GDM1 (cell line): ENCODE results near the gene EIF4E.
"Not testable (repeated sequence)": the region's sequence is repeated elsewhere in the genome, so short reads cannot be mapped to it uniquely, and the experiment has no call there.

ENCODE experiments used
- DNase-seq: peaks from one replicate; lab custom pipeline; 2025; lab: John Stamatoyannopoulos, UW

EIF4E gene, protein sequence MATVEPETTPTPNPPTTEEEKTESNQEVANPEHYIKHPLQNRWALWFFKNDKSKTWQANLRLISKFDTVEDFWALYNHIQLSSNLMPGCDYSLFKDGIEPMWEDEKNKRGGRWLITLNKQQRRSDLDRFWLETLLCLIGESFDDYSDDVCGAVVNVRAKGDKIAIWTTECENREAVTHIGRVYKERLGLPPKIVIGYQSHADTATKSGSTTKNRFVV

DNA sequence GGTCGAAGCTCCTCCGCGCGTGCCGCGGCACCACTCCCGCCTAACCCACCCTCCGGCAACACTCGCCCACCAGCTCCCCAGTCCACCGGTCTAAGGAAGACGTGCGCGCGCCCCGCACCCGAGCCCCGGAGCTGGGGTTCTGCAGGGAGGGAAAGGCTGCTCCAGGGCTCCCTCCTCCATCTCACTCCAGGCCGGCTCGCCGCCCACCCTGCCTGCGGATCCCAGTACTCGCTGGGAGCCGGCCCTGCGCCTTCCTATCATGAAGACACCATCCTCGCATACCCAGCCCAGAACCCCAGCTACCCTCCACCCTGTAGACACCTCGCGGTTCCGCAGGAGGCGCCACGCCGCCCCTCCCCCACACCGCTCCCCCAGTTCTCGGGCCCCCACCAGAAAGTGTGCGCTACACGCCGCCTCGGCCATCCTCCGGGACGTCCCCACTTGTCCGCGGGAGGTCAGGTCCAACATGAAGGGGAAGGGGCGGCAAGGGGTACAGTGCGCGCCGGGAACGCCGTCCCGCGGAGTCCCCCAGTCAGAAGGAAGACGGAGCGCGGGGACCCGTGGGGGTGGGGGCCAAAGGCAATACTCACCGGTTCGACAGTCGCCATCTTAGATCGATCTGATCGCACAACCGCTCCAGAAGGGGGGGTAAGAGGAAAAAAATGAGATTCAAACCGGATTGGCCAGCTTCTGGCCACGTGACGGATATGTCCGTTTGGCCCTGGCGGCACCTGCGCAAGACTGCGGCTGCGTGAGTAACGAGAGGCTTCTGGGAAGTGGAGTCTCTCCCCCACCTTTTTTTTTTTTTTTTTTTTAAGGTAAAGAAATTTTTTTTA, at the start of gene EIF4E:
EIF4E (minus strand) TSS at position 629 of the 836 bp plus-strand sequence; CDS start at position 608, 21 bp downstream.
- peak; percentile 96 for DNase-seq

DNA sequence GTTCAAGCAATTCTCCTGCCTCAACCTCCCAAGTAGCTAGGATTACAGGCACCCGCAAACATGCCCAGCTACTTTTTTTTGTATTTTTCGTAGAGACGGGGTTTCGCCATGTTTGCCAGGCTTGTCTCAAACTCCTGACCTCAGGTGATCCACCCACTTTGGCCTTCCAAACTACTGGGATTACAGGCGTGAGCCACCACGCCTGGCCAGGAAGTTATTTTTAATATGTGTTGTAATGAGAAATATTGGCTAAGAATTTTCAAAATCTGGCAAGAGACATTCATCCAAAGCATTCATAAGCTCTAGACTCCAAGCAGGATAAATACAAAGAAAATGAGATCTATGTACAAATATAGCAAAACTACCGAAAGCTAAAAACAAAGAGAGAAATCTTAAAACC, 48.6 kb upstream of the EIF4E start:
- no peak for DNase-seq

DNA sequence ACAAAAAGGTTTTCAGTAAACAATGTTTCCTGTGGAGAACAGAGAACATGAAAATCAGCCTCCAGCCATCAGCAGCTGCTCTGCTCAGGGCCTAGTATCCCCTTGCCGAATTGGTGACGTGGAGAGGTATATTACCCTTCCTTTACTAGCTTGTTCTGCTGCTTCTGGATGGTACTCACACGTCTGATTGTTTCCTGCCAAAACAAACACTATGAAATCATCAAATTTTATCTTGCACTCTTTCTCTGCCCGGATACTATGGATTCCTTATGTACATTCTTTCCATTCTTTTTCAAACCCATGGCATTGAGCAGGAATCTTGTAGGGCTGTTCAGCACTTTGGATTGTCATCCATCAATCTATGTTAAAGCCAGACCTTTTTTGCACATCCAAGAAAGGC, 47.8 kb upstream of the EIF4E start:
- DNase-seq = no peak

DNA sequence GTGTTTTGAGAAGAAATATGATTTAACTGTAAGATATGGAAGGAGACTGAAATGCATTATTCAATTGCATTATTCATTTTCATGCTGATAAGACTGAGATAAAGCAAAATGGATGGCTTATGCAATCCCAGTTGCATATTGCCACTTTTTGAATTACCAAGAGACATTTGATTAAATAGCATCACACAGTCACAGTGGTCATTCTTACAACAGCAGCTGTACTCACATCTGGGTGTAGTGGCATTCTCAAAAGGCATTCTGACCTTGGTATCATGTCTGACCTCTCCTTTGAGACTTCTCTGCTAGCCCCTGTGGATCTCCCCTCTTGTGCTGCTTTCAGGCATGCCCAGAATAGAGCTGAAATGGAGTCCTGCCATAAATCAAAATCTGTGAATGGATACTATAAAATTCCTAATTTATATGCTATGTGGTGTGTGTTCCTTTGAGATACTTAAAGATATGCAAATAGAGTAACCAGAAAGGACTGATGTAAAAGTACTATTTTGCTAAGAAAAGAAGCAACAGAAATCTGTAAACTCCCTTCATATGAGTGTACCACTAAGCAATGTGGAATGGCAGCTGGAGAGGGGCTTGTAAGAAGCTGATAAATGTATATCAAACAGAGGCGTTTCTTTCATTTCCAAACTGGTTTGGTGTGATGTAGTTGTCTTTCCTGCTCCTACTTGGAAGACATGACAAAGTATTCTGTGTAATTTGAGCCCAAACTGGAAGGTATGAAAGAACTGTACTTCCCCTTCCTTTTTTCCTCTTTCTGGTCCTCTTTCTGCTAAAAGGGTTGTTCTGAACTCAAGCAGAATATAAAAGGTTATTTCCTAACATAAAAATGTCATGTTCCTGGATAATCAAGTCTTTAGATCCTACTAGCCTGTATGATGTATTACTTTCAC, 41.2 kb upstream of the EIF4E start:
- DNase-seq = no peak

DNA sequence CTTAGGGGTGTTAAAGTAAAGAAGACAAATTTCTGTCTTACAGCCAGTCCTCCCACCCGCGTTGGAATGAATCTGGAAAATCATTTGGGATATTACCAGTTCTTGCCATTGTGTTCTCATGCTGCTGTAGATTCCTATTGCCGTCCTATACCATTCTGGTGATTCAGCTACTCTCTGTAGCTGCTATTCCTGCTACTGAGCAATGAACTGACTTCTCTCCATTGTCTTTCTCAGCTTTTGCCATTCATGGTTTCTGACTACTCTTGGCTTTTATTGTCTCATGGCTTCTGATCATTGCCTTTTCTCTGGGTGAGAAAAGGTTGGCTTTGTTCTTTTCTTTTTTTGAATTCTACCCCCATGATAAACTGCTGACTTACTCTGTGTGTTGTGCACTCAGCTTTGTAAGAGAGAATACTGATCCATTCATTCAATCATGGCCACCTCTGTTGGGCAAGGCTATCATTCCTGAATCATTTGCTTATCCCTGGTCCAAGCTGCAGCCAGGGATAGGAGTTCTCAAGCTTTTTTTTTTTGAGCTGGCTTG, 38.9 kb upstream of the EIF4E start:
- no peak for DNase-seq

DNA sequence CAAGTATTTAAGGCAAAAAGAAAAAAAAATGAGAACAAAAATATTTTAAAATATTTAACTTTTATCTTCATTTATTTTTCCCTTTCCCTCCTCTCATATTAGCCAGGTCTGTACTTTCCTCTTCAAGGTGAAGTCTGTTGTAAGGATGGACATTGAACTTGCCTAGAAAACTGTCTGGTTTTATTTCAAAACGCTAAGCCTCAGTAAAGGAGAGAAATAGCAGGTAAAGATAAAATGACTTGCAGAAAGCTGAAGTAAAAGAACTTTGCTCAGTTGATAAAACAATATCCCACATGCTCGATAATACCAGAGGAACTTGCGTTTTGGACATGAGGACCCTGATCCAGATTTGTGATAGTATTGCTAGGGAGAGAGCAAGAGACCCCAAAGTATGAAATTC, 38.0 kb upstream of the EIF4E start:
- DNase-seq = no peak

DNA sequence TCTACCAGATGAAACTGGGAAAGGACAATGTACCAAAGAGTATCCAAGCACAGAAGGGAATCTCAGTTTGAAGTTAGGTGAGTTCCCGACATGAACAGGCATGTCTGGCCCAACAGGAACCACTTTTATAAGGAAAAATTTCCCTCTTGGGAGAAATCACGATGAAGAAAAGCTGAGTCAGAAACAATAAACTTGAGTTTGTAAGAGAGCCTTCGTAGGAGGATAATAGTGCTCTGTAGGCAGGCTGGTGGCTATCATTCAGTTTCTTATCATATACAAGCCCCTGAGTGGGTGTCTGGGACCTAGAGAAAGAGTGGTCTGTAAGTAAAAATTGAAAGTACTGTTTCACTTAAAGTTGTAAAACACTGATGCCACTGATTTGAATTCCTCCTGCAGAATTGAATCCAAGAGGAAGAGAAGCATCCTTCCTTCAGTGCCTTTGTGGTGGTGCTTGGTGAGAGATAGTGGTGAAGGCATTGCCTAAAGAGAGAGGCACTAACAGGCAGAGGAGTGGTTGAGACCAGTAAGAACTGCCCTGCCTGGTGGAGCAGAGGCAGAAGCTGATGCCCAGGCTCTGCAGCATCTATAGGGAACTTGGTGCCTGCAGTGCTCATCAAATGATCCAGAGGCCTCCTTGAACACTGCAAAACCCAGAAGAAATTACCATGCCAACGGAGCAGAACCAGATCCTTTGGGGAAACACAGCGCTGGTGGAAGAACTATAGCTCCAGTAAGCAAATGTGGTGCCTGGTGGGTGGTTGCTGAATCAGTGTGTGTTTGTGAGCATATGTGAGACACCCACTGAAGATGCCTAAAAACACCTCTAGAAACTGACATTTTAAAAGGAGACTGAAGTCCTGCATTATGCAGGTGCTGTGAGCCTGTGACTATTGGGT, 34.9 kb upstream of the EIF4E start:
- DNase-seq = no peak

DNA sequence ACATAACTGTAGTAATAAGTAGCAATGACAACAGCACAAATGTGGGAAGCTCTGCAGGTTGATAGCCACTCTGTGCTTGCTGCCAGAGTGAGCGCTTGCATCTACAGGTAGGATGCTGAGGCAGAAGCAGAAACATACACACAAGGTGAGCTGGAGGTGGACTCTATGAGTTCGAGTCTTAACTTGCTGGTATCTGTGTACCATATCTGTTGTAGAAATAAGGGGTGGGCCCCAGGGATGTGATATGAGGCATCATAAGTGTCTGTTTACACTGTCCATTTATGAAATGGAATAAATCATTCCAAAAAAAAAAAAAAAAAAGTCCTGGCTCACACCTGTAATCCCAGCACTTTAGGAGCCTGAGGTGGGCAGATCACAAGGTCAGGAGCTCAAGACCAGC, 32.8 kb upstream of the EIF4E start:
- DNase-seq = no peak

DNA sequence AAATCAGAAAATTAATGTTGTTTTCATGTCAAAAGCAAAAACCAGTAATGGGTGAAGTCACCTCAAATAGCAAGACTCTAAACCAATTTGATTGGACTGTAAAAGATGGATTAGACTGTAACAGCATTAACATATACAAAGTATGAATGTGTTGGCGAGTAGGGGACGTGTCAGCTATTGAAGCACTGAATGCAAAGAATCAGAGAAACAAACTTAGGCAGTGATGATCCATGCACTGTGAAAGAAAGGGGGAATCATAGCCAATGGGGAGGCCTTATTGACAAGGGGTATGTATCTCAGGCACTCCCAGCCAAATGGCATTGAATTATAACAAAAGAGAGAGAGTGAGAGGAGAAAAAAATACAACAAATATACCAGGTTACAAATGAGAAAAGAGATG, 30.5 kb upstream of the EIF4E start:
- DNase-seq = no peak

DNA sequence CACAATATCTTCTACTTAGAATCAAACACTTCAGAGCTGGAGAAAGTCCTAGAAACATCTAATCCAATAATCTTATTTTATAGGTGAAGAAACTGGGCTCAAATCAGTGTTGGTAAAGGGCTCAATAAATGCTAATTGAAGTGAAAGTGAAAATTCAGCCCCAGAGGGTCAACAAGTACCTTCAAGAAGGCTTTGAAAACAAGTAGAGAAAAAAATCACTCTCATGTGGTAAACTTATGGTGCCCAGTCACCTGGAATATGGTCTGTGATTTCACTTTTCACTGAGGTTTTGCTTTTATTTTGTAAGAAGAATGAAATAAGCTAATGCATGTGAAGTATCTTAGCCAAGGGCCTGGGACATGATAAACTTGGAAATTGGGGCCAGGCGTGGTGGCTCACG, 29.1 kb upstream of the EIF4E start:
- no peak for DNase-seq

DNA sequence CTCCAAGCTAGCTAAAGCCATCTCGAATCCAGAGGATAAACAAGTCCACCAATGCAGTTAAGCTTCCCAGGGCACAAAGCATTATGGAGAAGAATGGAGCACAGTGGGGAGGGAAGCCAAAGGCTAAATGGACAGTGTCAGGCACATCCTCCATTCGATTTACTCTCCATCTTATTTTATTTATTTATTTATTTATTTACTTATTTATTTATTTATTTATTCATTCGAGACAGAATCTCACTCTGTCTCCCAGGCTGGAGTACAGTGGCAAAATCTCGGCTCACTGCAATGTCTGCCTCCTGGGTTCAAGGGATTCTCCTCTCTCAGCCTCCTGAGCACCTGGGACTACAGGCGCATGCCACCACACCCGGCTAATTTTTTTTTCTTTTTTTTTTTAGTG, 26.3 kb upstream of the EIF4E start:
- no peak for DNase-seq

DNA sequence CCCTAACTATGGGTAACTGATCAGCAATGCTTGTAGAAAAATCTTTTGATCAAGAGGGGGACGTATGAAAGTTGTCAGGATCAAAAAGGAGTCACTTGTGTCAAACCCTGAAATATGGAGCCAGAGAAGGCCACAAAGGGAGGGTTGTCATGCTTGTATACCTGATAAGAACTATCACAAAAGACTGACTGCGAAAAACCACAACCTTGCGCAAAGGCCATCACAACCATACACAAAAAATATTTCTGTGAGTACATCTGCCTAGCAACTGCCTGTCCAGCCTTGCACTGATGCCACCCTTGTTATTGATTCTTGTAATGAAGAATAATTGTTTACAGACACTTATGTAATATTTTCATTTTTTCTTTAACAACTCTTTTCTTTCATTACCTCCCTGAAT, 22.8 kb upstream of the EIF4E start:
- DNase-seq = no peak

DNA sequence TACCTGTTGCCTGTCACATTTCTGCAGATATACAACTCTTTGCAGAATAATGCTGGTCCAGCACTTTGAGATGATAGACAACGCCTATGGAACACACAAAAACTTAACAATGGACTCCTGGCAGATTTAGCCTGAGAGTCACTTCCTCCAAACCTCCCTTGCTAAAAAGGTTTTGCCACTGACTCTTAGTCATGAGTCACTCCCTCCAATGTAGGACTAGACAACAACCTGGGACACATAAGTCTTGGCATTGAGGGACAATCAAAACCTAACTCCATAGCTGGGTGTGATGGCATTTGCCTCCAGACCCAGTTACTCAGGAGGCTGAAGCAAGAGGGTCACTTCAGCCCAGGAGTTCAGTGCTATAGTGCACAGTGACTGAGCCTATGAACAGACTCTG, 22.0 kb upstream of the EIF4E start:
- DNase-seq = no peak

DNA sequence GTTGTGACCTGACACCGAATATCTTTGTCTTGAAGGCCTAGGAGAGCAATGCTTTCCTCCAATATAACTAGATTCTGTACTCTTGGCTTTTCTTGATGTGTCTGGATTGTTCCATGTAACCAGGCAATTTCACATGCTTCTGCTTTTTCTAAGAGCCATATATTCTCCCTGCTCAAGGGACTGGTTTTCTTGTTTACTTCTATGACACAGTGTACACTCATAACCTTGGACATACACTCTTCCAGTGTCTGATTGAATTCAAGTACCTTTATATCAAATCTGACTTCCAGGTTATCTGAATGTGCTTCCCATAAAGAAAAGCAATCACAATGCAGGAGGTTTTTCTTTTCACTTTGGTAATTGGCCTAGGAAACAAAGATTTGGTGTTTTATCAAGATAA, 17.4 kb upstream of the EIF4E start:
- no peak for DNase-seq

DNA sequence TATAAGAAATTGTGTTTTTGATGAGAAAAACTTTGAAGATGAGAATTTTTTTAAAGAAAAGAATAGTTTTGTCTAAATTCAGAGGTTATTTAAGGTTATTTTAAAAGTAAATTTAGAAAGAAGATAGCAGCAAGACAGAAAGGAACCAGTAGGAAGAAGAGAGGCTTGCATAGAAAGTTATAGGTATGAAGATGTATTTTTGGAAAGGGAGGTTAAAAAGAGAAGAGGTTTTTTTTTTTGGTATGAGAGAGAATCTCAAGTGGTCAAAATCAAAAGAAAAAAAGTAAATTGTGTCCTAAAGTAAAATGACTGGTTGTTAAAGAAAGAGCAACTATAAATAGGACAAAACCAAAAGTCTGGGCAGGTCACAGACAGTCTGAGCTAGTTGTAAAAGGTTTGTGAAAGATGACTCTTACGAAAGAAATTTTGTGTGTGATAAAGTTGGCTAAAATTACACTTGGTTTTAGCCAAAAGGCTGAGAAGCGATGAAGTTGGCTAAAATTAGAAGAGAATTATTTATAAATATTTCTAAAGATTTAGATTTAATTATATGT, 16.4 kb upstream of the EIF4E start:
- no peak for DNase-seq

DNA sequence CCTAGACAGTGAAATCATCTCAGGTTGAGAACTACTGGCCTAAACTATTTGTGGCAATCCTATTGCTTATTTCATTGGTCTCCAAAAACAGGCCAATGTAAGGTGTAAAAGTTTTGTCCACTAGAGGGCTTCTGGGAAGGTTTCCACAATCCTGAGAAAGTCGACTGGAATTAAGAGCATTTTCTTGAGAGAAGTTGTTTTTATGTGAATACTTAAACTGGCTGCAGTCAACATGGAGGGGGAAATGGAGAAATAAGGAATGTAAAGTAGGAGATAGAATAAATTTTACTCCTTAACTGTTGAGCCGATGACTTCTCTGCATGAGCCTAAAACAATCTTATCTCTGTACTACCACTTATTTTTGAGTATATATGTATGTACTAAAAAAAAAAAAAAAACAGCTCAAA, 11.0 kb upstream of the EIF4E start:
- DNase-seq = peak; percentile 14

DNA sequence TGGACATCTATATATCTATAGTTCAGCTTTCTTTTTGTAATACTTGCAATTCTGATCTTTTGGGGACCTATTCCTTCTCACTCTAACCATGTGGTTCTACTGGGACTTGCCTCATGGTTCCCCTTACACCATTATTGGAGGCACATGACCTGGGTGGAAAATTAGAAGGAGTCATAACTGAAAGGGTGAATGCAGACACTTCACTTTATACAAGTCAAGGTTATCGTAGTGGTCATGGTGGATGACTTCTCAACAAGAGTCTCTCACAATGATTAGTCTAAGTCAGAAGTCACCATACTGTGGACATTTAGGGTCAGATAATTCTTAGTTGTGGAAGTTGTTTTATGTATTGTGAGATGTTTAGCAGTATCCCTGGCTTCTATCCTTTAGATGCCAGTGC, 10.5 kb upstream of the EIF4E start:
- DNase-seq = no peak

DNA sequence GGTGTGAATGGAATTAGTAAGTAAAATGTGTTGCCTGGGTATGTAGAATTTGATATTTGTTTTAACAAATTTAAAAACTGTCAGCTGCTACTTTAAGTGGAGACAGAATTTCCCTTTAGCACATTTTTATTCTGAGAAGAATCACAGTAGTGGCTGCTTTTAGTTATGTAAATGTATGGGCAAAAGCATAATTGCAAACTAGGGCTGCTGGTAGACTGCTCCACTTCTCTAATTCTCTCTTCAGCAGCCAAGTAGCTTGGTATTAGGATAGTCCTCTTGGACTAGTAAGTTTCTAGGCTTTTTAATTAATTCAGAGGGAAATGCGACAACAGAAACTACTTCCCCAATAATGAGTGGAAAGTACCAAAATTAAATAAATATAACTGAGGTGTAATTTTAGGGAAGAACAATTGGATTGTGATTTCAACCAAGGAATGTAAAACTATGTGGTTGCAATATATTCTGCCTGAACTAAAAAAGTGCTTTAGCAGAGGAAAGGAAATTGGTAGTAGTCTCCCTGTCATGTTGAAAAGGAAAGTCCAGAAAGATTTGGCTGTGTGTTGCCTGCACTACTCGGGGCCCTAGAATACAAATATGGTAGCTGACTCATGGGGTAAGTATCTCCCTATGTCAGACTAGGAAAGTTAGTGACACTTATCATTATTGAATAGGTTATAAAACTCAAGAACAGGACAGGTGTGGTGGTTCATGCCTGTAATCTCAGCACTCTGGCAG, 9.2 kb upstream of the EIF4E start:
- DNase-seq = no peak

DNA sequence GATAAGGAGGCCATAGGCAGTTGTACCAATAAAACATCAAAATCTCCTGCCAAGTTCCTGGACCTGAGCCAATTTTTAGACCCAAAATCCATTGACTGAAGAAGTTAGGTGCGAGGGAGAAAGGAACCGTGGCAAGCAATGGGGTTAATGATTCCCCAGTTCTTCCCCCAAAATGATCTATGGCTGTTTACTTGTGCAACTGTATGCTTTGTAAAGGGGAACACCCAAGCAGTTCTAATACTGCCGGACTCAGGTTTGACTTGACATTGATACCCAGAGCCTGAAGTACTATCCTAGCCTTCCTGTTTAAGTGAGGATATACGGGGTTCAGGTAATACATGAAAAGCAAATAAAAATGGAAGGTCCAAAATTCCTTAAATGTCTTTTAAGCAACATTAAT, 6.7 kb upstream of the EIF4E start:
- DNase-seq = no peak

DNA sequence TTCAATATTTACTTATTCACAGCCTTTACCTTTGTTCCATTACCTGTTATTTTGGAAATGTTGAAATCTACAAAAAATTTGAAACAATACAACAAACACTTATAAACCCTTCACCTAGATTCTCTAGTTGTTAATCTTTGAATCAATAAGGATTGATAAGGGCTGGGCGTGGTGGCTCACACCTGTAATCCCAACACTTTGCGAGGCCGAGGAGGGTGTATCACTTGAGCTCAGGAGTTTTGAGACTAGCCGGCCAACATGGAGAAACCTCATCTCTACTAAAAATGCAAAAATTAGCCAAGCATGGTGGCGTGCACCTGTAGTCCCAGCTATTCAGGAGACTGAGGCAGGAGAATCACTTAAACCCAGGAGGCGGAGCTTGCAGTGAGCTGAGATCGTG, 5.9 kb upstream of the EIF4E start:
- not testable (repeated sequence) for DNase-seq
